ENCODE data around the gene ESYT1.

Gene ESYT1

GRCh38 chr12:56159482-56160192 lies 31.6 kb downstream of the ESYT1 start:
- H3K9me3 ChIP-seq (ENCODE audit: control insufficient read depth in 1 of 2, low read length in 2 of 2), result no peaks in the 10 kb centered on the region
- peaks cover 38 to 47% of the 10 kb centered on the region in 2 donors for H3K36me3 ChIP-seq (ENCODE audit: control insufficient read depth in 1 of 2, insufficient read depth in 2 of 2, low read length in 2 of 2)
- peaks cover 33 to 45% of the 10 kb centered on the region in 2 donors for H3K4me1 ChIP-seq (ENCODE audit: control insufficient read depth in 1 of 2, insufficient read depth in 2 of 2, low read length in 2 of 2)
- peak overlapping the region; percentile 86 to 93 for H3K4me3 ChIP-seq (ENCODE audit: low read depth in 1 of 2, low read length in 2 of 2)
- H3K27ac ChIP-seq (ENCODE audit: low read depth, low read length), result peak overlapping the region; percentile 96
- H3K27me3 ChIP-seq (ENCODE audit: control insufficient read depth in 1 of 2, insufficient read depth in 2 of 2, low read length in 2 of 2), result no peaks in the 10 kb centered on the region
- H3K9ac ChIP-seq (ENCODE audit: low read depth in 1 of 2, low read length in 2 of 2), result peak overlapping the region; percentile 99 to 100

- Histone ChIP-seq H3K9me3 (ENCODE audit: control insufficient read depth in 1 of 2, low read length in 2 of 2) (no peaks in the 10 kb centered on the region), H3K36me3 (ENCODE audit: control insufficient read depth in 1 of 2, insufficient read depth in 2 of 2, low read length in 2 of 2) (peaks cover 38 to 52% of the 10 kb centered on the region in 2 donors), H3K9ac (ENCODE audit: low read depth in 1 of 2, low read length in 2 of 2) (peak overlapping the region; percentile 99 to 100), H3K27ac (ENCODE audit: low read depth, low read length) (peak overlapping the region; percentile 96), H3K4me1 (ENCODE audit: control insufficient read depth in 1 of 2, insufficient read depth in 2 of 2, low read length in 2 of 2) (peaks cover 29 to 40% of the 10 kb centered on the region in 2 donors), H3K27me3 (ENCODE audit: control insufficient read depth in 1 of 2, insufficient read depth in 2 of 2, low read length in 2 of 2) (no peaks in the 10 kb centered on the region), H3K4me3 (ENCODE audit: low read depth in 1 of 2, low read length in 2 of 2) (peak overlapping the region; percentile 86 to 93)
These were observed 32.2 kb downstream of the ESYT1 start for GRCh38 chr12:56160193-56160763.

GRCh38 chr12:56160894-56161689 lies 33.0 kb downstream of the ESYT1 start:
- H3K27me3 ChIP-seq (ENCODE audit: control insufficient read depth in 1 of 2, insufficient read depth in 2 of 2, low read length in 2 of 2), result no peaks in the 10 kb centered on the region
- H3K9ac ChIP-seq (ENCODE audit: low read depth in 1 of 2, low read length in 2 of 2), result peak overlapping the region; percentile 99 to 100
- H3K27ac ChIP-seq (ENCODE audit: low read depth, low read length), result peak overlapping the region; percentile 96
- H3K9me3 ChIP-seq (ENCODE audit: control insufficient read depth in 1 of 2, low read length in 2 of 2), result no peaks in the 10 kb centered on the region
- H3K36me3 ChIP-seq (ENCODE audit: control insufficient read depth in 1 of 2, insufficient read depth in 2 of 2, low read length in 2 of 2), result peaks cover 38 to 59% of the 10 kb centered on the region in 2 donors
- H3K4me1 ChIP-seq (ENCODE audit: control insufficient read depth in 1 of 2, insufficient read depth in 2 of 2, low read length in 2 of 2), result peaks cover 25 to 33% of the 10 kb centered on the region in 2 donors
- peak overlapping the region; percentile 86 to 93 for H3K4me3 ChIP-seq (ENCODE audit: low read depth in 1 of 2, low read length in 2 of 2)

- H3K9ac ChIP-seq (ENCODE audit: low read depth in 1 of 2, low read length in 2 of 2), result peak overlapping the region; percentile 99 to 100
- no peak overlapping the region for H3K4me3 ChIP-seq (ENCODE audit: low read depth in 1 of 2, low read length in 2 of 2)
- no peak overlapping the region for H3K27ac ChIP-seq (ENCODE audit: low read depth, low read length)
- H3K36me3 ChIP-seq (ENCODE audit: control insufficient read depth in 1 of 2, insufficient read depth in 2 of 2, low read length in 2 of 2), result peaks cover 38 to 65% of the 10 kb centered on the region in 2 donors
- H3K4me1 ChIP-seq (ENCODE audit: control insufficient read depth in 1 of 2, insufficient read depth in 2 of 2, low read length in 2 of 2), result peaks cover 25 to 33% of the 10 kb centered on the region in 2 donors
- H3K27me3 ChIP-seq (ENCODE audit: control insufficient read depth in 1 of 2, insufficient read depth in 2 of 2, low read length in 2 of 2), result no peaks in the 10 kb centered on the region
- no peaks in the 10 kb centered on the region for H3K9me3 ChIP-seq (ENCODE audit: control insufficient read depth in 1 of 2, low read length in 2 of 2)
These were observed 33.8 kb downstream of the ESYT1 start for GRCh38 chr12:56161690-56162351.

GRCh38 chr12:56162468-56163290 lies 34.6 kb downstream of the ESYT1 start:
- Histone ChIP-seq H3K27ac (ENCODE audit: low read depth, low read length) (no peak overlapping the region), H3K27me3 (ENCODE audit: control insufficient read depth in 1 of 2, insufficient read depth in 2 of 2, low read length in 2 of 2) (no peaks in the 10 kb centered on the region), H3K4me1 (ENCODE audit: control insufficient read depth in 1 of 2, insufficient read depth in 2 of 2, low read length in 2 of 2) (peaks cover 25 to 28% of the 10 kb centered on the region in 2 donors), H3K9me3 (ENCODE audit: control insufficient read depth in 1 of 2, low read length in 2 of 2) (no peaks in the 10 kb centered on the region), H3K36me3 (ENCODE audit: control insufficient read depth in 1 of 2, insufficient read depth in 2 of 2, low read length in 2 of 2) (peaks cover 42 to 73% of the 10 kb centered on the region in 2 donors), H3K4me3 (ENCODE audit: low read depth in 1 of 2, low read length in 2 of 2) (no peak overlapping the region), H3K9ac (ENCODE audit: low read depth in 1 of 2, low read length in 2 of 2) (peak overlapping the region in 1 of 2 donors; percentile 5)

GRCh38 chr12:56163533-56164344 lies 35.7 kb downstream of the ESYT1 start:
- Histone ChIP-seq H3K27ac (ENCODE audit: low read depth, low read length) (no peak overlapping the region), H3K4me3 (ENCODE audit: low read depth in 1 of 2, low read length in 2 of 2) (no peak overlapping the region), H3K36me3 (ENCODE audit: control insufficient read depth in 1 of 2, insufficient read depth in 2 of 2, low read length in 2 of 2) (peaks cover 46 to 83% of the 10 kb centered on the region in 2 donors)

GRCh38 chr12:56164345-56164729 lies 36.3 kb downstream of the ESYT1 start:
- H3K4me3 ChIP-seq (ENCODE audit: low read depth in 1 of 2, low read length in 2 of 2), result no peak overlapping the region
- no peak overlapping the region for H3K27ac ChIP-seq (ENCODE audit: low read depth, low read length)
- H3K36me3 ChIP-seq (ENCODE audit: control insufficient read depth in 1 of 2, insufficient read depth in 2 of 2, low read length in 2 of 2), result peaks cover 45 to 87% of the 10 kb centered on the region in 2 donors
- peaks cover 25 to 27% of the 10 kb centered on the region in 2 donors for H3K4me1 ChIP-seq (ENCODE audit: control insufficient read depth in 1 of 2, insufficient read depth in 2 of 2, low read length in 2 of 2)
- H3K9ac ChIP-seq (ENCODE audit: low read depth in 1 of 2, low read length in 2 of 2), result no peak overlapping the region
- no peaks in the 10 kb centered on the region for H3K27me3 ChIP-seq (ENCODE audit: control insufficient read depth in 1 of 2, insufficient read depth in 2 of 2, low read length in 2 of 2)
- no peaks in the 10 kb centered on the region for H3K9me3 ChIP-seq (ENCODE audit: control insufficient read depth in 1 of 2, low read length in 2 of 2)

More at GRCh38 chr12:56163533-56164344, 35.7 kb downstream of the ESYT1 start:
- Histone ChIP-seq H3K9ac (ENCODE audit: low read depth in 1 of 2, low read length in 2 of 2) (no peak overlapping the region), H3K9me3 (ENCODE audit: control insufficient read depth in 1 of 2, low read length in 2 of 2) (no peaks in the 10 kb centered on the region), H3K27me3 (ENCODE audit: control insufficient read depth in 1 of 2, insufficient read depth in 2 of 2, low read length in 2 of 2) (no peaks in the 10 kb centered on the region), H3K4me1 (ENCODE audit: control insufficient read depth in 1 of 2, insufficient read depth in 2 of 2, low read length in 2 of 2) (peaks cover 25 to 28% of the 10 kb centered on the region in 2 donors)

GRCh38 chr12:56165369-56165768 lies 37.3 kb downstream of the ESYT1 start:
- Histone ChIP-seq H3K9me3 (ENCODE audit: control insufficient read depth in 1 of 2, low read length in 2 of 2) (no peaks in the 10 kb centered on the region), H3K4me1 (ENCODE audit: control insufficient read depth in 1 of 2, insufficient read depth in 2 of 2, low read length in 2 of 2) (peaks cover 15 to 17% of the 10 kb centered on the region in 2 donors), H3K4me3 (ENCODE audit: low read depth in 1 of 2, low read length in 2 of 2) (no peak overlapping the region), H3K27ac (ENCODE audit: low read depth, low read length) (no peak overlapping the region), H3K27me3 (ENCODE audit: control insufficient read depth in 1 of 2, insufficient read depth in 2 of 2, low read length in 2 of 2) (no peaks in the 10 kb centered on the region), H3K9ac (ENCODE audit: low read depth in 1 of 2, low read length in 2 of 2) (no peak overlapping the region), H3K36me3 (ENCODE audit: control insufficient read depth in 1 of 2, insufficient read depth in 2 of 2, low read length in 2 of 2) (peaks cover 41 to 90% of the 10 kb centered on the region in 2 donors)
